ENCODE data around the gene PAGR1.
"Not testable (repeated sequence)": the region's sequence is repeated elsewhere in the genome, so short reads cannot be mapped to it uniquely, and the experiment has no call there.

The PAGR1 gene

DNA sequence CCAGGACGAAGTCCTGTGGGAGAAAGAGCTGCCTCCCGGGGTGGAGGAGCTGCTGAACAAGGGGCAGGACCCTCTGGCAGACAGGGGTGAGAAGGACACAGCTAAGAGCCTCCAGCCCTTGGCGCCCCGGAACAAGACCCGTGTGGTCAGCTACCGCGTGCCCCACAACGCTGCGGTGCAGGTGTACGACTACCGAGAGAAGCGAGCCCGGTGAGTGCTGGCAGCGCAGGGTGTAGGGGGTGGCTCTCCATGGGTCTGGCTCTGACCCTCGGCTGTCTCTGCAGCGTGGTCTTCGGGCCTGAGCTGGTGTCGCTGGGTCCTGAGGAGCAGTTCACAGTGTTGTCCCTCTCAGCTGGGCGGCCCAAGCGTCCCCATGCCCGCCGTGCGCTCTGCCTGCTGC is 25.7 kb downstream of the PAGR1 start:
- no peak for DNase-seq

DNA sequence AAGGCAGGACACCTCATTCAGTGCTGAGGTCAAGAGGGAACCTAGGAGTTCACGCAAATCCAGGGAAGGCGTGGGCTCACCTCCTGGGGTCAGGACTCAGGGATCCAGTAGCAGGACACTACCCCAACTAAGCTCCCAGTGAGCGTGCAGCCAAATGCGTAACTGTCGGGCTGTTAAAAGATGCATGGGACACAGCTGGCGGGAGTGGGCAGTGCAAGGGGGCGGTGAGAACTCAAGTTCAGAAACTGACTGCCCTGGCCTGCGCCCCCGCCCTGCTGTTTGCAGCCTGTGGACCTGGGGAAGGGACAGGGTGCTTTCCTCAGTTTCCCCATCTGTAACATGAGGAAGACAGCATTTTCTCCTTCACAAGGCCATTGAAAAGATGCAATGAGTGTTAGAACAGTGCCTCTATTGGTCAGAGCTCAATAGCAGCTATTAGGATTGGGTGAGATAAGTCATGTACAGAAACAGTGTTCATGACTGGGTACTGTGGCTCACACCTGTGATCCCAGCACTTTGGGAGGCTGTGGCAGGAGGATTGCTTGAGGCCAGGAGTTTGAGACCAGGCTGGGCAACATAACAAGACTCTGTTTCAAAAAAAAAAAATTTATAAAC is 26.9 kb downstream of the PAGR1 start:
- no peak for DNase-seq

DNA sequence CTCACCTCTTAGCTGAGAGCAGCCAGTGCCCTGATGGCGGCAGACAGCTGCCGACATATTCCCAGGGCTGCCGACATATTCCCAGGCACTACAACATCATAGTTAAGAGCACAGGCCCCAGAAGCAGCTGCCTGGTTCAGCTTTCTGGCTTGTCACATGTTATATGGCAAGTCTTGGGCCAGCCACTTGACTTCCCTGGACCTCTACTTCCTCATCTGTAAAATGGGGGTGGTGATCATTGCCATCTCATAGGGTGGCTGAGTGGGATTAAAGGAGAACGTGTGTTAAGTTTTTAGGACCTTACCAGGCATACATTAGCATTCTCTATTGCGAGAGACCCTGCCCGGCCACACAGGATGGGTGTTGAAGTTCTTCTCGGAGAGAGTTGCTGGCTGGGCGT is 28.0 kb downstream of the PAGR1 start:
- DNase-seq = no peak

DNA sequence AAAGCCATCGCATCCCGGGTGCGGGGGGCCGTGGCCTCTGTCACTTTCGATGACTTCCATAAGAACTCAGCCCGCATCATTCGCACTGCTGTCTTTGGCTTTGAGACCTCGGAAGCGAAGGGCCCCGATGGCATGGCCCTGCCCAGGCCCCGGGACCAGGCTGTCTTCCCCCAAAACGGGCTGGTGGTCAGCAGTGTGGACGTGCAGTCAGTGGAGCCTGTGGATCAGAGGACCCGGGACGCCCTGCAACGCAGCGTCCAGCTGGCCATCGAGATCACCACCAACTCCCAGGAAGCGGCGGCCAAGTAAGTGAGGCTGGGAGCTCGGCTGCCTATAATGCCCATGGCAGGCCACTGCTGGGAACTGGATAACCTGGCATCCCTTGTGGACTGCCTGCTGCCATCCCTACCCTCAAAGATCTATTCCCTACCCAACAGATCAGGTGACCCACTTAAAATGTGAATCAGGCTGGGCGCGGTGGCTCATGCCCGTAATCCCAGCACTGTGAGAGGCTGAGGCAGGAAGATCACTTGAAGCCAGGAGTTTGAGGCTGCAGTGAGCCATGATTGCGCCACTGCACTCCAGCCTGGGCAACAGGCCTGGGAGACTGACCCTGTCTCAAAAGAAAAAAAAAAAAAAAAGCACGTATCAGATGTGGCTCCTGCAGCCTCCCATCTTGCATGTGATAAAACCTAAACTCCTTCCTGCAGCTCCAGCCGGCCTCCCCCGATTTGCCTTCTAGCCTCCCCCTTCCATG is 28.8 kb downstream of the PAGR1 start:
- DNase-seq = no peak

DNA sequence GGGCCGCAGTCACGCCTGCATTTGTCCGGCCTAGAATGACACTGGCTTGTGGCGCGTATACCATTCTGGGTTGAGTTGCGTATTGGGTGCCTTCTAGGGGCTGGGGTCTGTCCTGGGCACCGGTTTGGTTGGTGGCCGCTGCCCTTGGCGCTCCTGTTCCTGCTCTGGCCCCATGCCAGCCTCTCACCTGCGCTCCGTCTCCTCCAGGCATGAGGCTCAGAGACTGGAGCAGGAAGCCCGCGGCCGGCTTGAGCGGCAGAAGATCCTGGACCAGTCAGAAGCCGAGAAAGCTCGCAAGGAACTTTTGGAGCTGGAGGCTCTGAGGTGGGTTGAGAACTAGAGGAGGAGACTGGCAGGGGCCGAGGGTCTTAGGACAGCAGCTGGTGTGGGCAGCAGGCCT is 29.7 kb downstream of the PAGR1 start:
- DNase-seq = no peak

DNA sequence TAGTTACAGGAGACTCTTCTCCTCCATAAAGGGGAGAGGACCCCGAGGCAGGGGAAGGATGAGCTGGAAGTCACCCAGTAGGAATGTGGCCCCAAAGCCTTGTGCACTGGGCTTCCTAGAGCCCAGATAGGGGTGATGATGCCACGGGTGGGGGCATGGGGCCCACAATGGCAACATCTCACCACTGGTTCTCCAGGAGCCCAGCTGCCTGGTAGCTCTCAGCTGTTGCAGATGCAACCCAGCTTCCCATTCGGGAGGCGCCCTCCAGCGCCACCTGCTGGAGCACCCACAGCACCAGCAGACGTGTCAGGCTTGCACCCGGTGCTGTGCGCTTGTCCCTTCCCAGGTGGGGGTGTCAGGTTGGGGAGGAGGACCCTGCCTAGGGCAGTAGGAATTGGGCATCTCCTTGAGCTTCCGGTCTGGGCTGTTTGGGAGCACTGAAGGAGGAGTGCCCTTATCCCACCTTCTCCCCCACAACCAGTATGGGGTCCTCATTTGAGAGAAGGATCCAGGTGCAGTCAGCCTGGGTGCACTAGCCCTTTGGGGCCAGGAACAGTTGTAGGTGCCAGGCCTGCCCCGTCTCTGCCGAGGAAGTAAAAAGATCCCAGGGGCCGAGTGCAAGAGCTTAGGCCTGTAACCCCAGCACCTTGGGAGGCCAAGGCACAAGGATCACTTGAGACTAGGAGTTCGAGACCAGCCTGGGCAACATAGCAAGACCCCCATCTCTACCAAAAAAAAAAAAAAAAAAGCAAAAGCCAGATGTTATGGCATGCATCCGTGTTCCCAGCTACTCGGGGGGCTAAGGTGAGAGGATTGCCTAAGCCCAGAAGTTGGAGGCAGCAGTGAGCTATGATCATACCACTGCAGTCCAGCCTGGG is 32.7 kb downstream of the PAGR1 start:
- peak; percentile 92 for DNase-seq

DNA sequence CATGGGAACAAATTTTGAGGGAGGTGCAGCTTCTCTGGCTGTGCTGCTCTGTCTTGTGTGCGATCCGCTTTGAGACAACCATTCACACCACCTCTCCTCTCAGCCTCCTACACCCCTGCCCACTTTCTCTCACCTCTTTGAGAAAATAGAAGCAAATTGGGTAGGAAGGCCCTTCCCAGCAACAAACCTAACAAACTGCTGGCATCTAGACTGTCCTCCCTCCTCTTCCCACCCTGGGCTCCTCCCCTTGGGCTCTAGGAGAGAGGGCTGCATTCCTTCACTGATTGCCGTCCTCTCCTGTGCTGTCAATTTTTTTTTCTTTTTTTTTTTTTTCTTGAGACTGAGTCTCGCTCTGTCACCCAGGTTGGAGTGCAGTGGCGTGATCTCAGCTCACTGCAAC is 33.6 kb downstream of the PAGR1 start:
- DNase-seq = no peak

DNA sequence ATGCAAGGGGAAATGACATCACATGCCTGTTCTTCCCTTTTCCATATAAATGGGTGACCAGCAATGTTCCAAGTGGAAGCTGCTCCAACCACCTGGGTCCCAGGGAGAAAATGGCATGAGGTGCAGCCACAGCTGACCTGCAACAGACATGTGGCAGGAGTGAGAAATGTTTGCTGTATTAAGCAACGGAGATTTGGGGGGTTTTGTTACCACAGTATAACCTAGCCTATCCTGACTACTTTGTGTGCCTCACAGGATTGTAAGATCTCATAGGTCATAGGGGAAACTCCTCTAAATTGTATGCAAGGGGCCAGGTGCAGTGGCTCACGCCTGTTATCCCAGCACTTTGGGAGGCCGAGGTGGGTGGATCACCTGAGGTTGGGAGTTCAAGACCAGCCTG is 35.0 kb downstream of the PAGR1 start:
- DNase-seq = no peak

DNA sequence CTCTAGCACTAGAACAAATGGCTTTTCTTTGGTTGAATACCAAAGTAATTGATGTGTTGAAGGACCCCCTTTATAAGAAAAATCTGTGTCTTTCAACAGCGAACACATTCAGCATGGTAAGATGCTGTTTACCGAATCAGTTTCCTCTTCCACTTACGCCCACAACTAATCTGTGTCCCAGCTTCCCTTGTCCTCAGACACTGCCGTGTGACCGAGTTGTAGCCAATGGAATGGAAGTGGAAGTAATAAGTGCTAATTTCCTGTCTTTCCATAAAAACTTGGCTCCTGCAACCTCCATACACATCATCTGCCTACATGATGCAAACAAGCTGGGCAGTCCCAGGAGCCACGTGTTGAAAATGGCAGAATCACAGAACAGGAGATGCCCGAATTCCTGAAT is 36.7 kb downstream of the PAGR1 start:
- DNase-seq = no peak

DNA sequence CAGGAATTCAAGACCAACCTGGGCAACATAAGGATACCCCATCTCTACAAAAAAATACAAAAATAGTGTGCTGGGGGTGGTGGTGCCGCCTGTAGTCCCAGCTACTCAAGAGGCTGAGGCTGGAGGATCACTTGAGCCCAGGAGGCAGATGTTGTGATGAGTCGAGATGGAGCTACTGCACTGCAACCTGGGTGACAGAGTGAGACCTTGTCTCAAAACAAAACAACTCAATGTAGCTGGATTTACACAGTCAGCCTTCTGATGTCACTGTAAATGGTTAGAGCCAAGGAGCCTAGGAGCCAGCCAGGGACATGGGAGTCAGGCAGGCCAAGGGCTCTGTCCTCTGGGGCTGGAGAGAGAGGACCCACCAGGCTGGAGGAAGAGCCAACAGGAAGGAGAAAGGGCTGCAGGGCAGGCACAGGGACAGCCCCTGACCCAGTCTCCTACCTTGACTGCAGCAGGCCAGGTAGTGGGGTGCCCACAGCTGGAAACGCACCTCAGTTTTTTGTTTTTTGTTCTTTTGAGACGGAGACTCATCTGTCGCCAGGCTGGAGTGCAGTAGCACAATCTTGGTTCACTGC is 38.7 kb downstream of the PAGR1 start:
- DNase-seq = no peak

DNA sequence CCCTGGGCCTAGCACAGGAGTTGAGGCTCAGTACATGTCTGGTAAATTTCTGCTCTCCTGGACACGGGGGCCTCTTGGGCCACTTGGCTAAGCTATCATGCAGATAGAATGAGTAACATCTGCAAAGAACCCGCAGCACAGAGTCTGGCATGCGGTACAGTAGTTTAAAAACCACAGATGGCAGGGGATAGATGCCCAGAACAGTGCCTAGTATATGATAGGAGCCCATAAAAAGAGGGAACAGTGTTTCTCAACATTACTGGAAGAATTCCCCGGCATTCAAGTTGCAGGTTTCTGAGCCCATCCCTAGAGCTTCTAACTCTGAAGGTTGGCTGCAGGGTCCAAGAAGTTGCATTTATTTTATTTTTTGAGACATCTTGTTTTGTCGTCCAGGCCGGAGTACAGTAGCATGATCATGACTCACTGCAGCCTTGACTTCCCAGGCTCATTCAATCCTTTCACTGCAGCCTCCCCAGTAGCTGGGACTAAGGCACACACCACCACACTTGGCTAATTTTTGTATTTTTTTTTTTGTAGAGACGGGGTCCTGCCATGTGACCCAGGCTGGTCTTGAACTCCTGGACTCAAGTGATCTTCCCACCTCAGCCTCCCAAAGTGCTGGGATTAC is 41.3 kb downstream of the PAGR1 start:
- DNase-seq = no peak

DNA sequence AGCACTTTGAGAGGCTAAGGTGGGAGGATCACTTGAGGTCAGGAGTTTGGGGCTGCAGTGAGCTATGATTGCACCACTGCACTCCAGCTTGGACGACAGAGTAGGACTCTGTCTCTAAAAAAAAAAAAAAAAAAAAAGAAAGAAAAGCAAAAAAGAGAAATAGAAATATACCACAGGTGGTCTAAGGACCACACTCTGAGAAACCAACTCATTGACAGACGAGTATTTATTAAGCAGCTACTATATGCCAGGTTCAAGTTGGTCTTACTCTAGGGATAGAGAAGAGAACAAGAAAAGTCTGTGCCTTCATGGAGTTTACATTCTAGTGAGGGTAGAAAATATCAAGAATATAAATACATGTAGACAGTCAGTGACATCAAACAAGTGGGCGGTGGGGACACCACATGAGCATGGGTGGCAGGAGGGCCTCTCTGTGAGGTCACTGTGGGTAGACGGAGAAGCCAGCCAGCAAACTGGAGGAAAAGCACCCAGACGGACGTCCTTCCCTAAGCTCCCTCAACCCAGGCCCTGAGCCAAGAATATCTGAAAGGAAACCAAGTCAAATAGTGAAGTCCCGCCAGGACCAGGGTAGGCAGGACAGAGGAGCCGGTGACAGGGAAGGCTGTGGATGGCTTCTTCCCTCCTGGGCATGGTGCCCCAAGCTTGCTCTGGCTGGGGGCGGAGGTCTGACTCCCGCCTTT is 42.3 kb downstream of the PAGR1 start:
- DNase-seq = no peak

DNA sequence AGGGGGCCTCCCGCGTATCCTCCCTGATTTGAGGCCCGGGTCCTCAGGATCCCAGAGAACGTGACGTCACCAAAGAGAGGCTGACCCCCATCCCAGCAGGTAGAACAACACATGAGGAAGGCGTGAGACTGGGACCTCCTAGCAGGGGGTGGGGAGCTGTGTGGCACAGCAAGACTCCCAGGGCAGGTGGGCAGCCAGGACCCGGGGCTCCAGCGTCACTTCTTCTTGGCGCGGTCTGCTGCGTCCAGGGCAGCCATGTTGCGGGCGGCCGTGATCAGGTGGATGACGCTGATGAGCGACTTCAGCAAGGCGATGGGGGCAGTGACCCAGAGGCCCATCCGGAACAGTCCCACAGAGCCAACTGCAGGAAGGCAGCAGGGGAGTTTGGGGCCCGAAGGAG is 43.0 kb downstream of the PAGR1 start:
- DNase-seq = no peak

DNA sequence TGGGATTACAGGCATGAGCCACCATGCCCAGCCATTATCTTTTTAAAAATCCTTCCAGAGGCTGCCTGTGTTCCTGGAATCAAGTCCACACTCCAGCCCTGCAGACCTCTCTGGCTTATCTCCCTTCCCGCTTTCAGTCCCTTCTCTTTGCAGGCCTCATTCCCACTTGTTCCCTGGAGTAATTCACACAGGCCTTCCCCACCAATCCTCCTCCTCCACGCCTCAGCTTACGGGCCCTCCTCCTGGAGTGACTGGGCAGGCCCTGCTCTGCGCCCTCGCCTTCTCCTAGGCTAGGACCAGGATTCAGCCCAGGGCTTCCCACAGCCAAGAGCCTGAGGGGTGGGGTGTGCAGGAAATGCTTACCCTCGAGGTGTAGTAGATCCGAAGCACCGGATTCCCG is 44.3 kb downstream of the PAGR1 start:
- no peak for DNase-seq

DNA sequence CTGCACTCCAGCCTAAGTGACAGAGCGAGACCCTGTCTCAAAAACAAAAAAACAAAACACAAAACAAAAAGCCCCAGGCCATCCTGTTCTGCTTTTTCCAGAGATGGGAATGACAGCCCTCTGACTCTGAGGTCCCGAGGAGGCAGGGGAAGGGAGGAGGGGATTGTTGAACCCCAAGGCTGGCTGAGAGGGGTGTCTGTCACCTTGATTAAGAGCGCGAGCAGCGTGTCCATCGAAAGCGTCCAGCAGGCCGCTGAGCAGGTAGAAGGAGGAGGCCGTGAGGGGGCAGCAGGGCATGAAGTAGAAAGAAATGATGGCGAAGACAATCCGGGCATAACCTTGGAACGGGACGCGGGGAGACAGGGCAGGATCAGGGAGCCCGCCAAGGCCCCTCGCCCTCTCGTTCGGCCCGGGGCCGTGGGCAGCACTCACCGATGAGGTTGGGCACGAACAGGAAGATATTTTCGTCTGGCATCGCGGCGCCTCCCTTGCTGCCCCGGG is 46.5 kb downstream of the PAGR1 start:
- DNase-seq = no peak

DNA sequence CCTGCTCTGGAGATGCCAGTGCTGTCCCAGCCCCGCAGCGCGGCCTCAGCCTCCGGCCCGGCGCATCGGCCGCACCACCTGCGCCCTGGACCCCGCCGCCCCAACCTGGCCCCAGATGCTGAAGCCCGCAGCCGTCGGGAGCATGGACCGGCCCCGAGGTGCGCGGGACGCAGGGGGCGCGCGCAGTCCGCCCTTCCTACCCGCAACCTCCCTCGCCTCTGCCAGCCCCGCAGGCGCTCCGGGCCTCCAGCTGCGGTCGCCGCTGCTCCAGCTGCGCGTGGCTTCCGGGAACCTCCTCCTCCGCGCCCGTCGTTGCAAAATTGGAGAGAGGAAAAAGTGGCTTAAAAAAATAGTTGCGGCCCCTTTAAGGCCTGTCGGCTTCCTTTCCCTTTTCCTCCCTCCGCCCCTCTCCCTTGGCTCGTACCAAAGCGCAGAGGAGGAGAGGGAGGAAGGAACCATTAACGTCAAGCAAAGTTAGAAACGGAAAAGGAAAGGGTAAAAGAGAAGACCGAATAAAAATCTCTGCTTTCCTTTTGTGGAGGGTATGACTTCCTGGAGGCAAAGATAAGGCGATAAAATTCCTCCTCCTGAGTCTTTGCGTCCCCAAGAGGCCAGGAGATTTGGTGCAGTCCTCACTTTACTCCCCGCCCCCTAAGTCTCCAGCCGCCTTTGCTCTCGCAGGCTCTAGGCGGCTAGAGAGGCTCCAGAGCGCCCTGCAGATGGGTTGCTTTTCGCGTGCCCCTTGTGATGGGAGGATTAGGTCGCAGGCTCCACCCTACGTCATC is 47.1 kb downstream of the PAGR1 start, which contains the start of gene CDIPT:
TSS of gene CDIPT (minus strand) at position 343 of the 785 bp plus-strand sequence. CDS start 369 bp downstream, outside the sequence.
- peak; percentile 97 for DNase-seq

DNA sequence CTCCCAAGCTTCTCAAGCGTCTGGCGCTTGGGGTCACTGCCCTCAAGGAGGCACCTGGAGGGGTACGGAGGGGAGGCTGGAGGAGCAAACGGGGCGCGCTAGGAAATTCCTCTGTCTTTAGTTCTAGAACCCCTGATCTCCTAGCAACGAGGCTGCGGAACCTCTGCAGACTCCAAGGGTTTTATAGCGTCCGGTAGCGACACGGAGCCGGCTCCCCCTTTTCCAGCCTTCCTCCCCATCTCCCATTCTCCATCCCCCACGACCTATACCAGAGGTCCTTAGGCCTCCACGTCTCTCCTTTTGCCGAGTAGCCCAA is 47.7 kb downstream of the PAGR1 start:
- DNase-seq = no peak

DNA sequence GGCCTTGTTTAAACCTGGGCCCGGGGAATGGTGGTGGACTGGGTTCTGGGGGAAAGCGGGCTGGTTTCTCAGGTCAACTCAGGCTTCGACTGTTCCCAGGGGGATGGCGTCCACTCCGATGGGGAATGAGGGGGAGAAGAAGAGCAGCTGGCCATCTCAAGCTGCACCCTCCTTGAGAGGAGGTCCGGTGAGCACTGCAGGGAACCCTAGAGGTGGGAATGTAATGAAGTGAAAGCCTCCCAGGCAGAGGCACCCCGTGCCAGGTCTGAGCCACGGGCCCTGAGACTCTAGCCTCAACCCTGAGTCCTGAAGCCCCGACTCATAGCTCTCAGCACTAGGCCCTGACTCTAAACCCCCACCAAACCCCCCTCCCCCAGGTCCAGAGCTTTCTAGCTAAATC is 48.3 kb downstream of the PAGR1 start:
- no peak for DNase-seq

DNA sequence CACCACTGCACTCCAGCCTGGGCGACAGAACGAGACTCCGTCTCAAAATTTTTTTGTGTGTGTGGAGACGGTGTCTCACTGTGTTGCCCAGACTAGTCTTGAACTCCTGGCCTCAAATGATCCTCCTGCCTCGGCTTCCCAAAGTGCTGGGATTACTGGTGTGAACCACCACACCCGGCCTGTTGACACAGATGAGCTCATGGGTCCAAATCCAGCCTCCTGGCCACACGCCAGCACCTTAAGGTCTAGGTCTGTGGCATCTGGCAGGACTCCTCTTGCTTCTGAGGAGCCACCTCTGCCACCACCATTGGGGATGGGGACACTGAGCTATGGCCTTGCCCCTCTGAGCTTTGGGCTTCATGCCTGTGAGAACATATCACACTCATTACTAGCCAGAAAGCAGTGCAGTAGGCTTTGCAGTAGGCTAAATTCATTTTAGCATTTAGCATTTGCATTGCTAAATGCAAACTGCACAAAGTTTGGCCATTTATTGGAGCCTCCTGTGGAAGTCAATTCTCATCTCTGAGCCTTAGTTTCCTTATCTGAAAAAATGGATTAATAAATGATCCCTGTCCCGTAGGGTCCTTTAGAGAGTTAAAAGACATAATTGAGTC is 52.6 kb downstream of the PAGR1 start:
- DNase-seq = no peak

DNA sequence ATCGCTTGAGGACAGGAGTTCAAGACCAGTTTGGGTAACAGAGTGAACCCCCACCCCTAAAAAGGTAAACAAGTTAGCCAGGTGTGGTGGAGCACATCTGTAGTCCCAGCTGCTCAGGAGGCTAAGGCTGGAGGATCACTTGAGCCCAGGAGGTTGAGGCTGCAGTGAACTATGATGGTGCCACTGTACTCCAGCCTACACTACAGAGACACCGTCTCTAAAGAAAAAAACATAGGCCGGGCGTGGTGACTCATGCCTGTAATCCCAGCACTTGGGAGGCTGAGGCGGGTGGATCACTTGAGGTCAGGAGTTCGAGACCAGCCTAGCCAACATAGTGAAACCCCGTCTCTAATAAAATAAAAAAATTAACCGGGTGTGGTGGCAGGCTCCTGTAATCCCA is 53.1 kb downstream of the PAGR1 start:
- DNase-seq = not testable (repeated sequence)
